Activated CD4-positive, alpha-beta T cell treated with anti-CD3 and anti-CD28 coated beads, Interleukin-2, amount 10 ng/mL, durations not matched to agents 7 days and 5 days (primary cell): ENCODE measurements around the gene GLP2R. TPM values are rescaled to one million over a fixed set of nuclear protein-coding genes. Genes with fewer than 3 reads are reported as not detected.

Experiments used
- CTCF ChIA-PET: fragments of 350-600 bp; sonication (Branson Sonifier 250); formaldehyde crosslinking; loops from one replicate; lab custom pipeline; 2021; ENCODE audit warnings: antibody characterized with exemption; lab: Charles Lee
- POLR2A ChIA-PET: fragments of 350-600 bp; sonication (Branson Sonifier 250); formaldehyde crosslinking; loops from one replicate; lab custom pipeline; 2021; ENCODE audit warnings: antibody characterized with exemption; lab: Charles Lee
- DNase-seq: peaks from one replicate; pipeline ENCODE4 v3.0.0-alpha.2; 2020
- H3K27ac Mint-ChIP-seq: one replicate; pipeline ENCODE4 v1.8.0; 2021; ENCODE audit warnings: mild to moderate bottlenecking, moderate library complexity, mixed read lengths
- H3K27me3 Mint-ChIP-seq: one replicate; pipeline ENCODE4 v1.8.0; 2021; ENCODE audit warnings: mixed read lengths
- H3K36me3 Mint-ChIP-seq: one replicate; pipeline ENCODE4 v1.8.0; 2021; ENCODE audit warnings: low read depth, mixed read lengths
- H3K4me1 Mint-ChIP-seq: one replicate; pipeline ENCODE4 v1.8.0; 2021; ENCODE audit warnings: mixed read lengths
- H3K4me3 Mint-ChIP-seq: one replicate; pipeline ENCODE4 v1.8.0; 2021; ENCODE audit warnings: mild to moderate bottlenecking, moderate library complexity, mixed read lengths
- H3K9me3 Mint-ChIP-seq: one replicate; pipeline ENCODE4 v1.8.0; 2021; ENCODE audit warnings: mixed read lengths
- total RNA-seq, 2 experiments: library from RNA; stranded (reverse); gene quantifications; one replicate each; pipeline ENCODE4 v1.2.3, GENCODE V29; 2021

GLP2R gene
- total RNA-seq, 2 experiments from 2014 or later = not detected

DNA sequence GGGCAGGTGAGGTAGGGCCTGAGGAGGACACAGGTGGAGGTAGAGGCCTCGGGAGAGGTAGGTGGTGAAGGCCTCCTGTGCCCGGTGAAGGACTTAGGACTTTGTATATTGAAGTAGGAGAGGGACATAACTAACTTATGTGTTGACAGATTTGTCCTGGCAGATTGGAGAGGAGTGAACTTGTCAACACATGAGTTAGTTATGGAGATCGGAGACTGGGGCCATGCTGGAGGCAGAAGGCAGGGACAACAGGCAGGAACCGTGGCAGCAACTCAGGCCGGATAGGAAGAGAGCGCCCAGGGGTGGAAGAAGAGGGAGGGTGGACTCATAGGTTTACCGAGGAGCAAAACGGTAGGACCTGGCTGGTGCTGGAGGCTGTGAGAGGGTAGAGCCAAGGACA, 18.4 kb downstream of the GLP2R start:
- ChIA-PET CTCF (no interaction called here), POLR2A (no interaction called here)
- Mint-ChIP-seq H3K27me3 (no peaks in the 10 kb centered on the region), H3K36me3 (no peaks in the 10 kb centered on the region), H3K9me3 (no peaks in the 10 kb centered on the region), H3K4me1 (no peaks in the 10 kb centered on the region), H3K27ac (no peak overlapping the region), H3K4me3 (no peak overlapping the region)
- no peak for DNase-seq

DNA sequence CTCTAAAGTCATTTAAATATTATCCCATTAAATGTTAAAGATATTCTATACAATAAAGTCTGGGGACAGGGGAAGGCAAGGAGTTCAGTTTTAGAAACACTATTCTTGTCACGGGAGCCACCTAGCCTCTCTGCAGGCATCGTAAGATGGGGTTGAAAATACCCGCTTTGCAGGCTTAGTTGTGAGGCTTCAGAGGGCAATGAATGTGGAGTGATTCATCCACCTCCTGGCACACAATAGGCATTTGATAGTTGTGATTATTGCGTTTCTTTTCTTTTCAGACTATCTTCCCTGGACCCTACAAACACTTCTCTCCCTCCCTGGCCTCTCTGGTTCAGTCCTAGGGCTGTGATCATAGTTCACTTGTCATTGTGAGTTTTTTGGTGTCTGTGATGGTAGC, 19.6 kb downstream of the GLP2R start:
- Mint-ChIP-seq H3K36me3 (no peaks in the 10 kb centered on the region), H3K9me3 (no peaks in the 10 kb centered on the region), H3K4me1 (no peaks in the 10 kb centered on the region), H3K4me3 (no peak overlapping the region), H3K27ac (no peak overlapping the region), H3K27me3 (no peaks in the 10 kb centered on the region)
- DNase-seq = no peak
- ChIA-PET CTCF (no interaction called here), POLR2A (no interaction called here)

DNA sequence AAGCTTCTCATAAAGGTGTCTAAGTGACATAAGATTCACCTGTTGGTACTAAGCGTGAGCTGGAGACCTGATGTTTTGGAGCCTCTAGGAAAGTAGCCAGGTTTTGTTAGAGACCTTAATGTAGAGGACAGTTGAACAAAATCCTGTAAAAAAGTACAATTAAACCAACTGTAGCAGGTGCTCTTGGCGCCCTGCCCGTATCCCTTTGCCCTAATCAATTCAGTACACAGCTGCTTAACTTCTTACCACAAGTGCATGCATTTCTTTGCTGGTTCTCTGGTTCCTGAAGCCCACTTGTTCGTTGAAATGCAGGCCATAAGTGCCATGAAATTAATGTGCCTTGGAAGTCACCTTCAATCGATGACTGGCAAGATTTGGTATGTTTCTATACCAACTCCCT, 24.4 kb downstream of the GLP2R start:
- CTCF ChIA-PET = interaction anchor here (0.8 kb wide), 1 partner anchor 28 kb away, joined by 3 read pairs; no protein-coding TSS in a partner anchor
- no peaks in the 10 kb centered on the region for H3K4me1 Mint-ChIP-seq
- no peak for DNase-seq
- H3K4me3 Mint-ChIP-seq = no peak overlapping the region
- POLR2A ChIA-PET = no interaction called here
- no peak overlapping the region for H3K27ac Mint-ChIP-seq
- H3K27me3 Mint-ChIP-seq = no peaks in the 10 kb centered on the region
- H3K9me3 Mint-ChIP-seq = peaks cover 3% of the 10 kb centered on the region
- no peaks in the 10 kb centered on the region for H3K36me3 Mint-ChIP-seq

DNA sequence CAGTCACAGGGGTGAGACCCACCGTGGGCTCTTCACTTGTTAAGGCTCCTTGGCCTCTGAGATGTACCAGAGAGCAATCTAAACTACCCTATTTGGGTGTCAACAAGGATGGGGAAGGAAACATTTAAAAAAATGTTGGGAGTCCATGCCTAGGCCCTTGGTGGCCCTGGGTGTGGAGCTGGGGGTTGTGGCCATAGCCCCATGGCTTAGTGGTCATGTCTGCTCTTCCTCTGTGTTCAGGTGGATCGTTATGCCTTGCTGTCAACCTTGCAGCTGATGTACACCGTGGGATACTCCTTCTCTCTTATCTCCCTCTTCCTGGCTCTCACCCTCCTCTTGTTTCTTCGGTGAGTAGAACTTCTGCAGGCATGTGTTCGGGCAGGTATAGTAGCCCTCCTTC, 28.5 kb downstream of the GLP2R start:
- no peak overlapping the region for H3K4me3 Mint-ChIP-seq

DNA sequence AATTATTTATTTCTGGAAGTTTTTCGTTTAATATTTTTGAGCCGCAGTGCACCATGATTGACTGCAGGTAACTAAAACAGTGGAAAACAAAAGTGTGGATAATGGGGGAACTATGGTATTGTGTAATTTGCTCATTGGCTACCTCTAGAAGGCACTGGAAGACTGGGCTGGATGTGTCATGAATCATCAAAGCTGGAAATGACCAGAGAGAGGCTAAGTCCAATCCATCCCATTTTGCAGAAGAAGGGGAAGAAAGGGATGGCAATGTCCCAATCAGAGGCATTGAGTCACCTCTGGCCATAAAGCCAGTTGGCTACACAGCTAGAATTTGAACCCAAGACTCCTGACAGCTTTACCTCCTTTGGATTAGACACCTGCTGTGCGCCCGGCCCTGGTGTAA, 29.3 kb downstream of the GLP2R start:
- Mint-ChIP-seq H3K4me3 (no peak overlapping the region), H3K27me3 (no peaks in the 10 kb centered on the region), H3K9me3 (peaks cover 5% of the 10 kb centered on the region), H3K4me1 (no peaks in the 10 kb centered on the region), H3K36me3 (no peaks in the 10 kb centered on the region), H3K27ac (no peak overlapping the region)
- ChIA-PET POLR2A (interaction anchor here (0.6 kb wide), 1 partner anchor 87 kb away, joined by 3 read pairs; no protein-coding TSS in a partner anchor), CTCF (interaction anchor here (1.5 kb wide), 1 partner anchor 9 kb away, joined by 4 read pairs; no protein-coding TSS in a partner anchor)
- DNase-seq = no peak

More for the DNA sequence above, 28.5 kb downstream of the GLP2R start:
- Mint-ChIP-seq H3K27ac (no peak overlapping the region), H3K9me3 (peaks cover 4% of the 10 kb centered on the region), H3K27me3 (no peaks in the 10 kb centered on the region), H3K4me1 (no peaks in the 10 kb centered on the region), H3K36me3 (no peaks in the 10 kb centered on the region)
- ChIA-PET POLR2A (no interaction called here), CTCF (no interaction called here)
- DNase-seq = no peak

DNA sequence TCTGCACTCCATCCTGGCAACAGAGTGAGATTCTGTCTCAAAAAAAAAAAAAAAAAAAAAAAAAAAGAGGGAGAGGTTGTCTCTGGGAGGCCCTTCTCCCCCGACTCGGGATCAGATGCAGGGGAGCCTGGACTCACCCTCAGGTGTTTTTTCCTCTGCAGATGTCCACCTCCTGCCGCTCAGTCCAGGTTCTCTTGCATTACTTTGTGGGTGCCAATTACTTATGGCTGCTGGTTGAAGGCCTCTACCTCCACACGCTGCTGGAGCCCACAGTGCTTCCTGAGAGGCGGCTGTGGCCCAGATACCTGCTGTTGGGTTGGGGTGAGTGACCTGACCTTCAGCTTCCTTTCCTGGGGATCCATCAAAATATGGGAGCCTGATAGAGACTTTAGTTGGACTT, 34.1 kb downstream of the GLP2R start:
- POLR2A ChIA-PET = no interaction called here
- DNase-seq = no peak
- CTCF ChIA-PET = no interaction called here
- H3K27ac Mint-ChIP-seq = no peak overlapping the region
- peaks cover 8% of the 10 kb centered on the region for H3K9me3 Mint-ChIP-seq
- no peaks in the 10 kb centered on the region for H3K4me1 Mint-ChIP-seq
- no peak overlapping the region for H3K4me3 Mint-ChIP-seq
- H3K27me3 Mint-ChIP-seq = no peaks in the 10 kb centered on the region
- no peaks in the 10 kb centered on the region for H3K36me3 Mint-ChIP-seq

DNA sequence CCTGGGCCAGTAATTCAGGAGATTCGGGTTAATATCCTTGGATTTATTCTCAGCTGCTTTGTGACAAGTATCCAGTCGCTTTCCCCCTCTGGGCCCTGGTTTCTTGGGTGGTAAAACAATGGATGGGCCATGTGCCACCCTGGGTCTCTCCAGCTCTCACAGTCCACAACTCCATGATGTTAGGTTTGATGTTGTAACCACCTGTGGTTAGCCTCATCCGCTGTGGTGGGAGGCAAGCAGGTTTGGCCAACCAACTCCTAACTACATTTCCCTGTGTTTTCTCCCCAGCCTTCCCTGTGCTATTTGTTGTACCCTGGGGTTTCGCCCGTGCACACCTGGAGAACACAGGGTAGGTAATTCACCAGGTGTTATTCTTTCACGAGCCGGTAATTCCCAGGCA, 35.1 kb downstream of the GLP2R start:
- Mint-ChIP-seq H3K4me1 (no peaks in the 10 kb centered on the region), H3K4me3 (no peak overlapping the region), H3K36me3 (no peaks in the 10 kb centered on the region), H3K9me3 (peaks cover 8% of the 10 kb centered on the region), H3K27ac (no peak overlapping the region), H3K27me3 (no peaks in the 10 kb centered on the region)
- DNase-seq = no peak
- CTCF ChIA-PET = no interaction called here
- POLR2A ChIA-PET = no interaction called here

DNA sequence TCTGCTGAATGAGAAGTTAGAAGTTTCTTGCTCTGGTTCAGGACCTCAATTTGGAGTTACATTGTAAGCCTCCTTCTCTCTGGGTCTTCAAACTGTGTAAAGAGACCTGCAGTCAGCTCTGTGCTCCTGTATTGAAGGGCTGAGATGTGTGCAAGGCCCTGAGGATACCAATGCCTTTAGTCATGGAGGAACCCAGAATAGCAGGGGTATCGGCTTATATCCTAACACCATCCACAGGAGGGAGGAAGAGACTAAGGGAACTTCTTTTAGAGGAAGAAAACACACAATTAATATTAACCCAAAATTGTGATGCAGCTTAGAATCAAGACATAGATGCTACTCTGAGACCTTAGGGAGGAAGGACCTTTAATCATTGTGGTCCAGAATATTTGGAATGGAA, 36.5 kb downstream of the GLP2R start:
- CTCF ChIA-PET = interaction anchor here (1.2 kb wide), 1 partner anchor 13 kb away, joined by 4 read pairs; no protein-coding TSS in a partner anchor
- H3K36me3 Mint-ChIP-seq = no peaks in the 10 kb centered on the region
- no peaks in the 10 kb centered on the region for H3K4me1 Mint-ChIP-seq
- POLR2A ChIA-PET = no interaction called here
- H3K27ac Mint-ChIP-seq = no peak overlapping the region
- no peak for DNase-seq
- no peaks in the 10 kb centered on the region for H3K27me3 Mint-ChIP-seq
- peaks cover 8% of the 10 kb centered on the region for H3K9me3 Mint-ChIP-seq
- no peak overlapping the region for H3K4me3 Mint-ChIP-seq

DNA sequence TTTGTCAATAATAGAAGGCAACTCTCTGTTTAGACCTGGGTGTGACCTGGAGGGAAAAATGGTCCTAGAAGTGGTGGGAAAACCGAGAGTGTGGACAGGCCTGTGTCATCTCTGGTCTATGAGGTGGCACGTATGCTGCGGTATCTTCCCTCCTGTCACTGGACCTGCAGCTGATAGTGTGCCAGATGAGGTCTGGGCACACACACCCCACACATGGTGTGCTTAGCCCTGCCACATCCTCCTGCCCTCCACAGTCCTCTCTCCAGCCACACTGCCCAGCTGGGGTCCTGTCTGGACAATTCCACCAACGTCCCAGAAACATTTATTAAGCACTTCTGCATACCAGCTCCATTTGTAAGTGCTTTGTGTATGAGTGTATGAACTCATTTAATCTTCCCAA, 37.2 kb downstream of the GLP2R start:
- Mint-ChIP-seq H3K36me3 (no peaks in the 10 kb centered on the region), H3K27ac (no peak overlapping the region), H3K9me3 (peaks cover 8% of the 10 kb centered on the region), H3K27me3 (no peaks in the 10 kb centered on the region), H3K4me3 (no peak overlapping the region), H3K4me1 (no peaks in the 10 kb centered on the region)
- DNase-seq = no peak
- POLR2A ChIA-PET = no interaction called here
- CTCF ChIA-PET = interaction anchor here (1.2 kb wide), 1 partner anchor 12 kb away, joined by 4 read pairs; no protein-coding TSS in a partner anchor

DNA sequence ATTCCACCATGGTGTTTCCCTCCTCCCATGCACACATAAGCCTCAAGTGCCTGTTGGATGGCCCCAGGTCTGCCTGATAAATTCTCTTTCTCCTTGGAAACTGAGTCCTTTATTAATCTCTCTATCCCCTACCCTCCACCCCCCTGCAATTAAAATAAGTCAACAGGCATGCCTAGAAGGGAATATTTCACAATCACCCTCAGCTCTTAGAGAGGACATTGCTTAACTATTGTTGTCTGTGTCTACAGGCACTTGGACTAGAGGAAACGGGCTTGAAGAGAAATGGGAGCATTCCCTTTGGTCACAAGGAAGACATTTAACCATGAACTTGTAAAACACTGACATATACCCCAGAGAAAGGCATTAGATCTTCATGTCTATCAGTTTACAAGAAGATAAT, 39.9 kb downstream of the GLP2R start:
- CTCF ChIA-PET = no interaction called here
- Mint-ChIP-seq H3K27me3 (no peaks in the 10 kb centered on the region), H3K4me1 (no peaks in the 10 kb centered on the region), H3K4me3 (no peak overlapping the region), H3K9me3 (peaks cover 7% of the 10 kb centered on the region), H3K36me3 (no peaks in the 10 kb centered on the region), H3K27ac (no peak overlapping the region)
- POLR2A ChIA-PET = no interaction called here
- no peak for DNase-seq

DNA sequence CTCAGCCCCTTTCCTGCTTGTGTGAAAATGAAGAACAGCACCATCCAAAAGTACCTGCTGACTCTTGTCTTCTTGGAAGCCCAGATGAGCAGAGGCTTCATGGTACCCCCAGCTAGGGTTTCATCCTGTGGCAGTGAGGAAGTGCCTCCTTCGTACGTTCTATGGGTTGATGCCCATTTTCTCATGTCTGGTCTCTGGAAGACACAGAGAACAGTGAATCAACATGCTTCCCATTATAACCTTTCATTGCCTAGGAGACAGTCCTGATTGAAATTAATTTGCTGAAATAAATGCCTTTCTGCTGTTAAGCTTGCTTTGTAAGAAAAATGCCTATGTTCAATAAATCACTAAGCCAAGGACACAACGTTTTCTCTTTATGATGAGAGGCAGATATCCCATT, 42.8 kb downstream of the GLP2R start:
- no peak overlapping the region for H3K27ac Mint-ChIP-seq
- no peak overlapping the region for H3K4me3 Mint-ChIP-seq
- CTCF ChIA-PET = no interaction called here
- POLR2A ChIA-PET = no interaction called here
- no peaks in the 10 kb centered on the region for H3K27me3 Mint-ChIP-seq
- H3K4me1 Mint-ChIP-seq = no peaks in the 10 kb centered on the region
- peaks cover 2% of the 10 kb centered on the region for H3K9me3 Mint-ChIP-seq
- no peak for DNase-seq
- H3K36me3 Mint-ChIP-seq = no peaks in the 10 kb centered on the region

DNA sequence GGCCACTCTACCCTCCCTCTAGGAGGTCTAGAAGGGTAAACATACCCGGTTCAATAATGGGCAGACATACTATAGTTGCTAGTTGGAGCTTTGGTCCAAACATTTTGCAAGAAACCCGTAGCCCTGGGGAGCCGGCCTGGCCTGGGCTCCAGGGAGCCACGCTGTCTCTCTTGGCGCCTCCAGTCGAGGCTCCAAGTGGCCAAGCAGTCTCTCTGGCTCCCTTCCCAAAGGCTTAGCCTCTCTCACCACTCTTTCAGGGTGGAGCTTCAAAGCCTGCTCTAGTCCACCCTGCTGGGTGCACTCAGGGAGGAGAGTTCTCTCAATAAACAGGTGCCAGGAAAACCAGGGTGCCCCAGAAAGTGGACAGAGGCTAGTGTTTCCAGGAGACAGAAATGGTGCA, 47.1 kb downstream of the GLP2R start:
- Mint-ChIP-seq H3K36me3 (no peaks in the 10 kb centered on the region), H3K27ac (no peak overlapping the region), H3K4me3 (no peak overlapping the region), H3K27me3 (peaks cover 4% of the 10 kb centered on the region), H3K4me1 (no peaks in the 10 kb centered on the region), H3K9me3 (no peaks in the 10 kb centered on the region)
- ChIA-PET CTCF (no interaction called here), POLR2A (no interaction called here)
- DNase-seq = no peak

DNA sequence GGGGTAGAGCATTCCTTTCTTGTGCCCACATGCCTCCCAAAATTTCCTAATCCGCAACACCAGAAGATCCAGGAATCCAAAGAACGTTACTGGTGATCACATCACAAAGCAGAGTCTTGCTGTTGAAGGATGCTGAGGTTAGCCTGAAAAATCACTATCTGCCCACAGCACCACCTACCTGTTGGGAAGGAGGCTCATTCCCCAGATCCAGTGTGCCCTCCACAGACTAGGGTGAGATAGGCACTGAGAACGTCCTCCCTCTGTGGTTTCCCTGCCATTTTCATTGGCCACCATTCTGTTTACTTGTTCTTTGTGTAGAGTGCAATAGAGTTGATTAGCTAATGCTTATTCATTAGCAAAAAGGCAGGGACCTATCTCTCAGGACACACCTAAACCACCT, 49.0 kb downstream of the GLP2R start:
- Mint-ChIP-seq H3K4me1 (no peaks in the 10 kb centered on the region), H3K36me3 (no peaks in the 10 kb centered on the region), H3K27ac (no peak overlapping the region), H3K27me3 (peaks cover 4% of the 10 kb centered on the region), H3K4me3 (no peak overlapping the region), H3K9me3 (peaks cover 2% of the 10 kb centered on the region)
- ChIA-PET CTCF (interaction anchor here (0.9 kb wide), 1 partner anchor 12 kb away, joined by 4 read pairs; no protein-coding TSS in a partner anchor), POLR2A (no interaction called here)
- no peak for DNase-seq

DNA sequence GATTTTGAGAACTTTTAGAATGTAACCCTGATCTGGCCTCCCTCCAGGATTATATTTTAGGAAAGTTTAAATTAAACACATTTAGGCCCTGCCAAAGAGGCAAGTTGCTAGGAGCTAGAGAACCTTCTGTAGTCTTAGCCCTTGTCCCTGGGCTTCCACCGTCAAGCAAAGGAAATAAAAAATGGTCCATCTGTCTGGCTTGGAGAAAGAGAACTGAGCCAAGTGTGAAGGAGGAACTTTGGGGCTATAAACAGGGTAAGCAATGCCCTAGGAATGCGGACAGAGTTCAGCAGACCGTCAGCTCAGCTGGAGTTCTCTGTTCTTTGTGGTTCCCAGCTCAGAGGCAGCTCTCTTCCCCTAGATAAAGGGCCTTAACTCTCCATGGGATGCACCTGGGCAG, 49.7 kb downstream of the GLP2R start:
- peaks cover 4% of the 10 kb centered on the region for H3K27me3 Mint-ChIP-seq
- peaks cover 3% of the 10 kb centered on the region for H3K9me3 Mint-ChIP-seq
- DNase-seq = no peak
- H3K27ac Mint-ChIP-seq = no peak overlapping the region
- H3K36me3 Mint-ChIP-seq = no peaks in the 10 kb centered on the region
- H3K4me3 Mint-ChIP-seq = no peak overlapping the region
- ChIA-PET POLR2A (no interaction called here), CTCF (no interaction called here)
- H3K4me1 Mint-ChIP-seq = no peaks in the 10 kb centered on the region
